Transverse colon (tissue), 4 donors: ENCODE measurements around the gene CDYL. TPM values are rescaled to one million over a fixed set of nuclear protein-coding genes. Genes with fewer than 3 reads are reported as not detected.

Source experiments
- DNase-seq: peaks from one replicate; pipeline ENCODE4 v3.0.0-alpha.2; 2019
- H3K27ac ChIP-seq, 4 donors: fragments of 200-600 bp; sonication (generic); 2 replicates each; pipeline ENCODE4 v1.5.1; 2016 to 2018; ENCODE audit warnings: inconsistent platforms in 4 of 4
- H3K27me3 ChIP-seq: fragments of 200-600 bp; sonication (generic); 2 replicates; pipeline ENCODE4 v1.5.1; 2017; ENCODE audit warnings: inconsistent platforms
- H3K36me3 ChIP-seq, 4 donors: fragments of 200-600 bp; sonication (generic); 2 replicates each; pipeline ENCODE4 v1.5.1; 2017 to 2019; ENCODE audit warnings: inconsistent platforms in 4 of 4
- H3K4me1 ChIP-seq, 4 donors: fragments of 200-600 bp; sonication (generic); 2 replicates each; pipeline ENCODE4 v1.5.1; 2017 to 2020; ENCODE audit warnings: inconsistent platforms in 4 of 4
- H3K4me3 ChIP-seq, 4 donors: fragments of 200-600 bp; sonication (generic); 1 replicate in 1 of 4; 2 replicates in 3 of 4; pipeline versions ENCODE4 v1.5.1 to v1.6.1; 2017 to 2019; ENCODE audit warnings: inconsistent platforms in 4 of 4
- H3K9me3 ChIP-seq, 2 donors: fragments of 200-600 bp; sonication (generic); 2 replicates each; pipeline ENCODE4 v1.5.1; 2017 to 2019; ENCODE audit warnings: inconsistent platforms in 2 of 2
- CTCF ChIP-seq, 5 experiments: fragments of 200-600 bp in 3 of 5; fragments of 450-650 bp in 2 of 5; sonication (generic) in 3 of 5; IDR thresholded peaks; 1 replicate in 2 of 5; 2 replicates in 3 of 5; pipeline ENCODE4 v1.5.1; 2016 to 2017; ENCODE audit warnings: antibody characterized with exemption in 5 of 5, inconsistent platforms in 3 of 5, mild to moderate bottlenecking in 2 of 5, moderate library complexity in 1 of 5
- EP300 ChIP-seq: sonication (generic); formaldehyde crosslinking; IDR thresholded peaks from one replicate; pipeline ENCODE4 v1.6.1; 2017; ENCODE audit warnings: antibody characterized with exemption, low read depth
- POLR2A ChIP-seq: fragments of 450-650 bp; IDR thresholded peaks from one replicate; pipeline ENCODE4 v1.6.1; 2016; ENCODE audit warnings: antibody characterized with exemption, mild to moderate bottlenecking, moderate library complexity
- POLR2AphosphoS5 ChIP-seq, 3 donors: sonication (generic); formaldehyde crosslinking; IDR thresholded peaks; one replicate each; pipeline ENCODE4 v1.6.1; 2016; ENCODE audit warnings: antibody characterized with exemption in 3 of 3
- WGBS, 2 donors: methylation state at CpG; one replicate each; pipeline ENCODE4 v1.1.5; 2018; ENCODE audit warnings: low coverage in 1 of 2; 5-methylcytosine and 5-hydroxymethylcytosine counted together
- in situ Hi-C, 4 donors: fragments of 200-750 bp; cut with MboI; loops; one replicate each; pipeline versions ENCODE4 v1.15.0 to v1.15.1; 2017; ENCODE audit warnings: low sequenced_read_pairs in 3 of 4, low pct_ligation_motif_present in 1 of 4, low pct_unique_long_range_greater_than_20kb in 1 of 4
- intact Hi-C: fragments of 100-400 bp; cut with DNase I; formaldehyde crosslinking; loops from one replicate; pipeline ENCODE4 v1.15.1; 2023; ENCODE audit warnings: low total_unique reads
- total RNA-seq, 4 donors: library from RNA; depleted of rRNA; stranded (reverse); fragments of >200 nt; gene quantifications; one replicate each; pipeline ENCODE4 v1.1.0, GENCODE V29; 2016

CDYL gene
- total RNA-seq, 4 donors from 2014 or later, result 23.6 to 40.8 (median 30.0) TPM

GRCh38 chr6:4736371-4736873 lies 39.8 kb upstream of the CDYL start:
- Histone ChIP-seq H3K36me3 (no peaks in the 10 kb centered on the region), H3K27ac (no peak overlapping the region), H3K9me3 (no peaks in the 10 kb centered on the region), H3K4me3 (no peak overlapping the region), H3K4me1 (no peaks in the 10 kb centered on the region), H3K27me3 (peaks cover 2% of the 10 kb centered on the region)
- intact Hi-C loops, result no loop called here
- TF ChIP-seq POLR2A (no peak), POLR2AphosphoS5 (IDR thresholded peaks at IDR 0.05) (no peak), CTCF (IDR thresholded peaks at IDR 0.05) (no peak), EP300 (no peak)
- no peak for DNase-seq
- in situ Hi-C loops, result no loop called here
- 85 to 88% methylated on average over 1 of the region's 1 CpG for WGBS, 2 donors

- H3K27me3 ChIP-seq, result peaks cover 2% of the 10 kb centered on the region
- H3K4me1 ChIP-seq, result no peaks in the 10 kb centered on the region
- no peak overlapping the region for H3K27ac ChIP-seq
- in situ Hi-C loops, result no loop called here
- TF ChIP-seq POLR2A, result no peak
- H3K9me3 ChIP-seq, result no peaks in the 10 kb centered on the region
- DNase-seq, result no peak
- 72 to 84% methylated on average over 2 to 6 of the region's 6 CpGs for WGBS, 2 donors
- intact Hi-C loops, result no loop called here
- H3K36me3 ChIP-seq, result no peaks in the 10 kb centered on the region
- H3K4me3 ChIP-seq, result no peak overlapping the region
These were observed 36.2 kb upstream of the CDYL start for GRCh38 chr6:4740032-4740431.

GRCh38 chr6:4743062-4743461 lies 33.1 kb upstream of the CDYL start:
- no peak for TF ChIP-seq CTCF (IDR thresholded peaks at IDR 0.05)
- no peak for TF ChIP-seq POLR2AphosphoS5 (IDR thresholded peaks at IDR 0.05)
- TF ChIP-seq POLR2A, result no peak
- Histone ChIP-seq H3K4me1 (no peaks in the 10 kb centered on the region), H3K4me3 (no peak overlapping the region), H3K27ac (no peak overlapping the region), H3K36me3 (no peaks in the 10 kb centered on the region), H3K9me3 (no peaks in the 10 kb centered on the region), H3K27me3 (peaks cover 2% of the 10 kb centered on the region)
- intact Hi-C loops (no loop called here), in situ Hi-C loops (no loop called here)
- WGBS, 2 donors, result 63 to 75% methylated on average over 1 to 2 of the region's 2 CpGs
- DNase-seq, result no peak

- no peaks in the 10 kb centered on the region for H3K9me3 ChIP-seq
- no peak overlapping the region for H3K4me3 ChIP-seq
- H3K4me1 ChIP-seq, result no peaks in the 10 kb centered on the region
- intact Hi-C loops (no loop called here), in situ Hi-C loops (no loop called here)
- DNase-seq, result no peak
- no peak for TF ChIP-seq EP300
- no peak for TF ChIP-seq POLR2A
- TF ChIP-seq CTCF (IDR thresholded peaks at IDR 0.05), result no peak
- TF ChIP-seq POLR2AphosphoS5 (IDR thresholded peaks at IDR 0.05), result no peak
- WGBS, 2 donors, result 70 to 80% methylated on average over 1 to 5 of the region's 5 CpGs
- no peaks in the 10 kb centered on the region for H3K27me3 ChIP-seq
- H3K27ac ChIP-seq, result no peak overlapping the region
- H3K36me3 ChIP-seq, result no peaks in the 10 kb centered on the region
These were observed 32.3 kb upstream of the CDYL start for GRCh38 chr6:4743926-4744325.

GRCh38 chr6:4747588-4747987 lies 28.6 kb upstream of the CDYL start:
- H3K4me3 ChIP-seq, result no peak overlapping the region
- intact Hi-C loops, result no loop called here
- H3K27me3 ChIP-seq, result no peaks in the 10 kb centered on the region
- no peak for TF ChIP-seq POLR2A
- no peaks in the 10 kb centered on the region for H3K36me3 ChIP-seq
- DNase-seq, result no peak
- WGBS, 2 donors, result 71 to 83% methylated on average over 1 to 2 of the region's 2 CpGs
- H3K4me1 ChIP-seq, result no peaks in the 10 kb centered on the region
- H3K9me3 ChIP-seq, result no peaks in the 10 kb centered on the region
- H3K27ac ChIP-seq, result no peak overlapping the region
- in situ Hi-C loops, result no loop called here
